Endothelial cell of umbilical vein (primary cell): ENCODE data around the gene BCO2. TPM values are rescaled to one million over a fixed set of nuclear protein-coding genes. Genes with fewer than 3 reads are reported as not detected.

Source experiments
- BruUV-seq: library from RNA; stranded (reverse); fragments of 400-500 nt; replicated peaks from 2 replicates; lab custom pipeline; 2021; lab: Mats Ljungman, UMichigan
- CTCF ChIA-PET: fragments of 300-600, 350-600 bp; sonication (Branson Sonifier 250); formaldehyde crosslinking; loops from one replicate; lab custom pipeline; 2021; ENCODE audit warnings: antibody characterized with exemption, inconsistent platforms; lab: Charles Lee
- POLR2A ChIA-PET: fragments of 300-600, 350-600 bp; sonication (Branson Sonifier 250); formaldehyde crosslinking; loops from one replicate; lab custom pipeline; 2021; ENCODE audit warnings: antibody characterized with exemption, inconsistent platforms; lab: Charles Lee
- DNase-seq: peaks from one replicate; pipeline ENCODE4 v3.0.0-alpha.2; 2011; ENCODE audit warnings: low read depth, low spot score
- FAIRE-seq: peaks from 2 replicates; lab custom pipeline; 2011; peaks lifted over from hg19 to GRCh38; lab: Jason Lieb, UNC
- H2AFZ ChIP-seq: 2 replicates; pipeline ENCODE4 v1.6.0; 2012; ENCODE audit warnings: low read depth, low read length, control low read depth, inconsistent platforms
- H3K27ac ChIP-seq: 2 replicates; pipeline ENCODE4 v1.5.1; 2011; ENCODE audit warnings: low read depth, mild to moderate bottlenecking, control low read depth, low read length, moderate library complexity; ENCODE audit not compliant: insufficient read depth
- H3K27me3 ChIP-seq, 2 experiments: 2 replicates each; pipeline versions ENCODE4 v1.6.0 to v1.6.1; 2011; ENCODE audit warnings: low read length in 2 of 2, mixed read lengths in 1 of 2; ENCODE audit not compliant: control insufficient read depth in 2 of 2, insufficient read depth in 2 of 2
- H3K36me3 ChIP-seq, 2 experiments: 2 replicates in 1 of 2; 3 replicates in 1 of 2; pipeline ENCODE4 v1.5.1; 2011; ENCODE audit warnings: low read length in 2 of 2, mild to moderate bottlenecking in 1 of 2, moderate library complexity in 1 of 2; ENCODE audit not compliant: control insufficient read depth in 2 of 2, insufficient read depth in 2 of 2; ENCODE audit errors: extremely low read depth in 1 of 2
- H3K4me1 ChIP-seq: 3 replicates; pipeline ENCODE4 v1.5.1; 2011; ENCODE audit warnings: mild to moderate bottlenecking, low read length; ENCODE audit not compliant: control insufficient read depth, insufficient read depth; ENCODE audit errors: extremely low read depth
- H3K4me2 ChIP-seq: 2 replicates; pipeline ENCODE4 v1.6.1; 2011; ENCODE audit warnings: low read length, control low read depth, mixed read lengths; ENCODE audit not compliant: insufficient read depth
- H3K4me3 ChIP-seq, 3 experiments: fragments of 200-600 bp in 1 of 3; sonication (generic), shearing (Covaris generic) in 1 of 3; replicated peaks in 1 of 3; 2 replicates each; pipeline ENCODE4 v1.5.1; 2011 to 2016; ENCODE audit warnings: control low read depth in 3 of 3, low read length in 3 of 3, mild to moderate bottlenecking in 2 of 3, inconsistent platforms in 1 of 3, low read depth in 1 of 3, moderate library complexity in 1 of 3; ENCODE audit not compliant: insufficient read depth in 1 of 3
- H3K79me2 ChIP-seq: 2 replicates; pipeline ENCODE4 v1.6.0; 2012; ENCODE audit warnings: low read length, inconsistent platforms; ENCODE audit not compliant: control insufficient read depth, insufficient read depth
- H3K9ac ChIP-seq: replicated peaks from 2 replicates; pipeline ENCODE3; 2011; ENCODE audit warnings: low read length, control low read depth; ENCODE audit not compliant: insufficient read depth; ENCODE audit errors: extremely low read depth
- H3K9me1 ChIP-seq: replicated peaks from 3 replicates; pipeline ENCODE4 v1.6.0; 2011; ENCODE audit warnings: mild to moderate bottlenecking, low read length; ENCODE audit not compliant: control insufficient read depth, insufficient read depth; ENCODE audit errors: extremely low read depth
- H3K9me3 ChIP-seq: replicated peaks from 2 replicates; pipeline ENCODE4 v1.5.1; 2012; ENCODE audit warnings: low read length, inconsistent platforms; ENCODE audit not compliant: control insufficient read depth, insufficient read depth
- H4K20me1 ChIP-seq: replicated peaks from 2 replicates; pipeline ENCODE3; 2011; ENCODE audit warnings: mild to moderate bottlenecking, low read length; ENCODE audit not compliant: control insufficient read depth, insufficient read depth; ENCODE audit errors: extremely low read depth
- CTCF ChIP-seq, 2 donors: IDR thresholded peaks; 1 replicate in 1 of 2; 2 replicates in 1 of 2; pipeline ENCODE4 v1.5.1; 2011; ENCODE audit warnings: low read length in 2 of 2, mild to moderate bottlenecking in 2 of 2, moderate library complexity in 2 of 2, control low read depth in 1 of 2, inconsistent platforms in 1 of 2, low read depth in 1 of 2; ENCODE audit not compliant: insufficient read depth in 1 of 2; ENCODE audit errors: extremely low read depth in 1 of 2
- EZH2 ChIP-seq: IDR thresholded peaks from 2 replicates; pipeline ENCODE4 v1.6.1; 2012; ENCODE audit warnings: borderline replicate concordance, low read depth, mild to moderate bottlenecking, moderate library complexity, low read length, inconsistent platforms; ENCODE audit not compliant: severe bottlenecking
- FOS ChIP-seq: IDR thresholded peaks from 2 replicates; pipeline ENCODE4 v1.6.1; 2011; ENCODE audit warnings: mild to moderate bottlenecking, low read length, moderate library complexity, borderline replicate concordance; ENCODE audit not compliant: insufficient read depth
- GATA2 ChIP-seq: IDR thresholded peaks from 2 replicates; pipeline ENCODE4 v1.7.0; 2011; ENCODE audit warnings: low read depth, mild to moderate bottlenecking, moderate library complexity, mixed read lengths, low read length; ENCODE audit not compliant: insufficient read length, insufficient read depth
- JUN ChIP-seq: IDR thresholded peaks from 2 replicates; pipeline ENCODE4 v1.6.1; 2011; ENCODE audit warnings: borderline replicate concordance, low read depth; ENCODE audit not compliant: insufficient read length, insufficient read depth
- MAX ChIP-seq: IDR thresholded peaks from 2 replicates; pipeline ENCODE4 v1.6.1; 2011; ENCODE audit not compliant: insufficient read depth, insufficient read length
- MYC ChIP-seq: IDR thresholded peaks from one replicate; pipeline ENCODE4 v1.6.1; 2011; ENCODE audit warnings: mild to moderate bottlenecking, low read depth, low read length
- POLR2A ChIP-seq: IDR thresholded peaks from 2 replicates; pipeline ENCODE4 v1.6.1; 2012; ENCODE audit warnings: low read depth, mild to moderate bottlenecking, control low read depth, low read length
- POLR2AphosphoS5 ChIP-seq: IDR thresholded peaks from 2 replicates; pipeline ENCODE4 v1.6.1; 2012; ENCODE audit warnings: low read depth, mild to moderate bottlenecking, control low read depth, low read length, moderate library complexity; ENCODE audit not compliant: insufficient read depth
- dilution Hi-C: fragments of 300-500 bp; cut with MboI; formaldehyde crosslinking; loops from one replicate; pipeline ENCODE4 v1.15.0; 2019; ENCODE audit warnings: low sequenced_read_pairs; ENCODE audit not compliant: extremely low pct_ligation_motif_present
- intact Hi-C: fragments of 100-400 bp; cut with micrococcal nuclease; formaldehyde crosslinking; loops from one replicate; pipeline ENCODE4 v1.10.0; 2022
- polyA plus RNA-seq, 4 experiments: library from polyadenylated mRNA; depleted of rRNA in 3 of 4; stranded (reverse) in 3 of 4; unstranded in 1 of 4; fragments of >200 nt; gene quantifications; 2 replicates each; pipeline versions ENCODE4 v1.2.1 to v1.2.3, GENCODE V29; 2011 to 2012; ENCODE audit warnings: missing spikeins in 1 of 4
- total RNA-seq: library from RNA; stranded (reverse); gene quantifications from 2 replicates; pipeline ENCODE4 v1.2.3, GENCODE V29; 2021

BCO2 gene
- total and polyA plus RNA-seq, 2 donors (not counting 3 experiments of a cell fraction or from before 2014, with no cell fraction given): 0.58 to 1.9 TPM

GRCh38 chr11:112210890-112211289 is 35.6 kb downstream of the BCO2 start:
- Histone ChIP-seq H3K4me1 (no peaks in the 10 kb centered on the region), H2AFZ (no peak overlapping the region), H3K4me2 (no peak overlapping the region), H3K9me3 (no peaks in the 10 kb centered on the region), H3K27ac (no peak overlapping the region), H3K4me3 (no peak overlapping the region), H3K36me3 (no peaks in the 10 kb centered on the region), H3K9ac (no peak overlapping the region), H3K27me3 (no peaks in the 10 kb centered on the region), H3K9me1 (no peaks in the 10 kb centered on the region), H3K79me2 (no peaks in the 10 kb centered on the region), H4K20me1 (no peaks in the 10 kb centered on the region)
- BruUV-seq: no TSS peak
- TF ChIP-seq EZH2: no peak
- TF ChIP-seq POLR2A: no peak
- TF ChIP-seq FOS: no peak
- no peak for TF ChIP-seq CTCF (IDR thresholded peaks at IDR 0.05; ENCODE audit: extremely low read depth in 1 of 2, insufficient read depth in 1 of 2, low read depth in 1 of 2, low read length in 2 of 2)
- no peak for FAIRE-seq
- POLR2A ChIA-PET: no interaction called here
- CTCF ChIA-PET: no interaction called here
- intact Hi-C loops: no loop called here
- dilution Hi-C loops: no loop called here
- no peak for DNase-seq

GRCh38 chr11:112211536-112211935 is 36.2 kb downstream of the BCO2 start:
- ChIA-PET CTCF (interaction anchor here (1.2 to 13.6 kb wide), 3 partner anchors 10 to 68 kb away, joined by 3 to 540 read pairs (median 3); no protein-coding TSS in a partner anchor), POLR2A (no interaction called here)
- Histone ChIP-seq H3K36me3 (no peaks in the 10 kb centered on the region), H4K20me1 (no peaks in the 10 kb centered on the region), H3K9ac (no peak overlapping the region), H3K79me2 (no peaks in the 10 kb centered on the region), H3K9me3 (no peaks in the 10 kb centered on the region), H3K9me1 (no peaks in the 10 kb centered on the region), H3K27ac (no peak overlapping the region), H2AFZ (no peak overlapping the region), H3K4me1 (no peaks in the 10 kb centered on the region), H3K27me3 (no peaks in the 10 kb centered on the region), H3K4me2 (no peak overlapping the region), H3K4me3 (no peak overlapping the region)
- TF ChIP-seq POLR2AphosphoS5: no peak
- TF ChIP-seq MAX: no peak
- TF ChIP-seq POLR2A: no peak
- no peak for TF ChIP-seq FOS
- no peak for TF ChIP-seq CTCF (IDR thresholded peaks at IDR 0.05; ENCODE audit: extremely low read depth in 1 of 2, insufficient read depth in 1 of 2, low read depth in 1 of 2, low read length in 2 of 2)
- no peak for TF ChIP-seq JUN
- TF ChIP-seq EZH2: no peak
- no peak for TF ChIP-seq MYC
- TF ChIP-seq GATA2: no peak
- DNase-seq (no peak), FAIRE-seq (no peak)
- dilution Hi-C loops (no loop called here), intact Hi-C loops (no loop called here)
- BruUV-seq: no TSS peak
